ENCODE measurements around the gene MXI1. TPM values are rescaled to one million over a fixed set of nuclear protein-coding genes. Genes with fewer than 3 reads are reported as not detected.
"Not testable (repeated sequence)": the region's sequence is repeated elsewhere in the genome, so short reads cannot be mapped to it uniquely, and the experiment has no call there.

MXI1 gene
- total and polyA plus RNA-seq, 8 donors = 16.5 to 79.3 (median 49.2) TPM

GRCh38 chr10:110176141-110177030 is 31.0 kb upstream of the MXI1 start:
- H3K4me1 ChIP-seq = peaks cover 0 to 8% of the 10 kb centered on the region in 2 donors
- no peak overlapping the region for H3K4me3 ChIP-seq
- no peaks in the 10 kb centered on the region for H3K9me3 ChIP-seq
- H3K27ac ChIP-seq = peak overlapping the region in 1 of 2 donors; percentile 63
- no peak for TF ChIP-seq CTCF (IDR thresholded peaks at IDR 0.05)
- H3K27me3 ChIP-seq = peaks cover 0 to 7% of the 10 kb centered on the region in 2 donors
- DNase-seq (peak in 1 of 4 donors; percentile 69), ATAC-seq (no peak)
- H3K36me3 ChIP-seq = no peaks in the 10 kb centered on the region
- intact Hi-C loops (cut with DNase I) = no loop called here

DNA sequence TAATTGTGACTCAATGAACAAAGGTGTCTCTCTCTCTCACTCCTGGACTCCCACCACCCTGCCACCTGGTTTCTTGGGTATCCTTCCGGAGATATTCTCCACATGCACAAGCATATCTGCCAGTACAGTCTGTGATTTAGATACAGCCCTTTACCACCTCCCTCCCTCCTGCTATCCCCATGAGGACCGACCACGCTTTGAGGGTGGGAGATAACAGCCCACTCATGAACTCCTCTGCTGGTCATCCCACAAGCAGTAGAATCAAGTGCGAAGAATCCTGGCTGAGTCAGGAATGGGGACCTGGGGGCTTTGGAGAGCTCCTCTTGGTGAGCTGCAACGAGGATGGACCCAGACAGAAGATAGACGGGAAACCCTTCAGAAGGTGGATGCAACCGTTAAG is 28.2 kb upstream of the MXI1 start:
- Histone ChIP-seq H3K36me3 (no peaks in the 10 kb centered on the region), H3K27me3 (peaks cover 0 to 7% of the 10 kb centered on the region in 2 donors), H3K4me3 (no peak overlapping the region), H3K4me1 (peaks cover 0 to 8% of the 10 kb centered on the region in 2 donors), H3K9me3 (no peaks in the 10 kb centered on the region), H3K27ac (no peak overlapping the region)
- intact Hi-C loops (cut with DNase I) = no loop called here
- ATAC-seq = no peak
- no peak for TF ChIP-seq CTCF (IDR thresholded peaks at IDR 0.05)
- no peak for DNase-seq

DNA sequence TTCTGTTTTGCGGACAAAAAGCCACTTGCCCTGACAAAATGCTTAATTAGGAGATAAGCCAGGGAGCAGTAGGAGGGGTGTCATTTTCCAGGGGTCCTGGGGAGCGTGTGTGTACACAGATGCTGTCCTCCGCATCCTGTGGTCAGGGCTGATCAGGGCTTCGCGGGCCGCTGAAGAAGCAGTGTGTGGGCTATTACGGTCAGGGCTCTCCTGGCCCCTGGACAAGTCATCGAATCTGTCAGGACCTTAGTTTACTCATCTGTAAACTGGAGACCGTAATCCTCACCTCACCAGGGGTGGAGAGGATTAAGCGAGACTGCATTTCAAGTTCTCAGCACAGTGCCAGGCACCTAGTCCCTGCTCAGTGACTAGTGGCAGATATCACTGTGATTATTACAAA is 26.0 kb upstream of the MXI1 start:
- TF ChIP-seq CTCF (IDR thresholded peaks at IDR 0.05) = no peak
- no peak for ATAC-seq
- intact Hi-C loops (cut with DNase I) = no loop called here
- peaks cover 0 to 7% of the 10 kb centered on the region in 2 donors for H3K27me3 ChIP-seq
- no peak overlapping the region for H3K27ac ChIP-seq
- H3K4me3 ChIP-seq = no peak overlapping the region
- no peak for DNase-seq
- H3K36me3 ChIP-seq = no peaks in the 10 kb centered on the region
- no peaks in the 10 kb centered on the region for H3K9me3 ChIP-seq
- peaks cover 0 to 2% of the 10 kb centered on the region in 2 donors for H3K4me1 ChIP-seq

GRCh38 chr10:110181911-110182310 is 25.5 kb upstream of the MXI1 start:
- H3K4me1 ChIP-seq = no peaks in the 10 kb centered on the region
- ATAC-seq = no peak
- H3K9me3 ChIP-seq = no peaks in the 10 kb centered on the region
- intact Hi-C loops (cut with DNase I) = no loop called here
- peaks cover 0 to 6% of the 10 kb centered on the region in 2 donors for H3K27me3 ChIP-seq
- no peak for DNase-seq
- H3K27ac ChIP-seq = no peak overlapping the region
- TF ChIP-seq CTCF (IDR thresholded peaks at IDR 0.05) = no peak
- H3K4me3 ChIP-seq = no peak overlapping the region
- no peaks in the 10 kb centered on the region for H3K36me3 ChIP-seq

- Histone ChIP-seq H3K9me3 (no peaks in the 10 kb centered on the region), H3K4me3 (no peak overlapping the region), H3K36me3 (no peaks in the 10 kb centered on the region), H3K27me3 (no peaks in the 10 kb centered on the region), H3K4me1 (no peaks in the 10 kb centered on the region), H3K27ac (no peak overlapping the region)
- ATAC-seq (no peak), DNase-seq (no peak)
- intact Hi-C loops (cut with DNase I) = no loop called here
- TF ChIP-seq CTCF (IDR thresholded peaks at IDR 0.05) = no peak
Measured at GRCh38 chr10:110184398-110184797, 23.0 kb upstream of the MXI1 start.

GRCh38 chr10:110185646-110186182 is 21.7 kb upstream of the MXI1 start:
- DNase-seq, H3K27me3 ChIP-seq, ATAC-seq: not testable (repeated sequence)

More at GRCh38 chr10:110185646-110186182, 21.7 kb upstream of the MXI1 start:
- H3K4me3 ChIP-seq; H3K27ac ChIP-seq; H3K4me1 ChIP-seq; H3K36me3 ChIP-seq; H3K9me3 ChIP-seq; intact Hi-C loops (cut with DNase I): not testable (repeated sequence)
